Large intestine (tissue), 3 donors: Measurements from ENCODE around the gene STXBP4. TPM values are rescaled to one million over a fixed set of nuclear protein-coding genes. Genes with fewer than 3 reads are reported as not detected.

Experiments
- DNase-seq, 2 donors: peaks; one replicate each; pipeline versions ENCODE4 v3.0.0 to v3.0.0-alpha.2; 2013
- H3K27ac ChIP-seq: one replicate; pipeline ENCODE4 v1.5.1; 2013; ENCODE audit warnings: low read length
- H3K27me3 ChIP-seq: 2 replicates; pipeline ENCODE4 v1.6.1; 2013; ENCODE audit warnings: low read length; ENCODE audit not compliant: control insufficient read depth, insufficient read depth
- H3K36me3 ChIP-seq: 2 replicates; pipeline ENCODE4 v1.6.1; 2013; ENCODE audit warnings: low read length; ENCODE audit not compliant: control insufficient read depth, insufficient read depth
- H3K4me1 ChIP-seq: one replicate; pipeline ENCODE4 v1.6.1; 2013; ENCODE audit warnings: low read length; ENCODE audit not compliant: control insufficient read depth, insufficient read depth
- H3K4me3 ChIP-seq: one replicate; pipeline ENCODE4 v1.5.1; 2013; ENCODE audit warnings: low read length
- H3K9me3 ChIP-seq: one replicate; pipeline ENCODE4 v1.6.1; 2013; ENCODE audit warnings: mild to moderate bottlenecking, low read depth, low read length, moderate library complexity; ENCODE audit not compliant: control insufficient read depth
- WGBS: methylation state at CpG from one replicate; pipeline ENCODE4 v1.1.5; 2013; ENCODE audit warnings: low lambda C conversion rate; ENCODE audit not compliant: insufficient coverage; 5-methylcytosine and 5-hydroxymethylcytosine counted together
- polyA plus RNA-seq: library from polyadenylated mRNA; unstranded; fragments of 120-200 nt; gene quantifications from one replicate; pipeline ENCODE4 v1.2.1, GENCODE V29; 2013

The STXBP4 gene
- polyA plus RNA-seq, 1 donor: 8.2 TPM

- H3K36me3 ChIP-seq: no peaks in the 10 kb centered on the region
- no peaks in the 10 kb centered on the region for H3K4me1 ChIP-seq
- DNase-seq: no peak
- H3K27ac ChIP-seq: no peak overlapping the region
- H3K4me3 ChIP-seq: no peak overlapping the region
- H3K9me3 ChIP-seq: no peaks in the 10 kb centered on the region
- no CpG with 5 or more reads among the region's 4 CpGs for WGBS
- no peaks in the 10 kb centered on the region for H3K27me3 ChIP-seq
Measured at GRCh38 chr17:55152236-55152635, 183.7 kb downstream of the STXBP4 start.

GRCh38 chr17:55154101-55154500 lies 185.5 kb downstream of the STXBP4 start:
- DNase-seq: no peak
- no peaks in the 10 kb centered on the region for H3K4me1 ChIP-seq
- no peaks in the 10 kb centered on the region for H3K27me3 ChIP-seq
- H3K27ac ChIP-seq: no peak overlapping the region
- WGBS: no CpG with 5 or more reads among the region's 2 CpGs
- H3K4me3 ChIP-seq: no peak overlapping the region
- no peaks in the 10 kb centered on the region for H3K9me3 ChIP-seq
- no peaks in the 10 kb centered on the region for H3K36me3 ChIP-seq

DNA sequence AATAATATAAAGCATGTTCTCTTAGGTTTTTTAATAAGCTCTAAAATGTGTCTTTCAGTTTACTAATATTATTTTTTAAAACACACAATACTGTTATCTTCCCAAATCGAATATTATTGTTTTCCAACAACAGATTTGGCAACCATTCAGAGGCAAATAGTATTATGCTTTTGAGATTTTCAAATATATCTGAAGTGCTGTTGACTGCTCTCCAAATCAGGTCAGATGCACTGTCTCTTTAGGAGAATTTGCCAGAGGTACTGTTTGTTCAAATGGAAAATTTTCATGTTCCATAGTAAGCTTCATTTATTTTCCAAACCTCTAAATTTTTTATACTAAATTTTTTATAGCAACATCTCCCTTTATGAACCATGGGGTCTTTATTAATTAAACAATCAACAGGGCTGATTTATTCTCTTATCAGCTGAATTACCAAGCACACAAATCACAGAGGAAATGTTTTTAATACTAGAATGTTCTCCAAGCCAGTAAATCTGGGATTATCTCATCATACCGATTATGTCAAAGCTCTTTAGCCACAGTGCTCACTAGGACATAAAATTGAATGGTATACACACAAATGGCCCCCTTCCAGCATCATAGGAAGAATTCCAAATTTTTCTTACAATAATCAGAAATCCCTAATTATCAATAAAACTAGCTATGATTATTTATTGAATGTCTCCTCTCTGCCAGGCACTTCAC lies 187.4 kb downstream of the STXBP4 start:
- no peak overlapping the region for H3K4me3 ChIP-seq
- 100% methylated on average over 2 of the region's 2 CpGs for WGBS
- H3K27ac ChIP-seq: no peak overlapping the region

DNA sequence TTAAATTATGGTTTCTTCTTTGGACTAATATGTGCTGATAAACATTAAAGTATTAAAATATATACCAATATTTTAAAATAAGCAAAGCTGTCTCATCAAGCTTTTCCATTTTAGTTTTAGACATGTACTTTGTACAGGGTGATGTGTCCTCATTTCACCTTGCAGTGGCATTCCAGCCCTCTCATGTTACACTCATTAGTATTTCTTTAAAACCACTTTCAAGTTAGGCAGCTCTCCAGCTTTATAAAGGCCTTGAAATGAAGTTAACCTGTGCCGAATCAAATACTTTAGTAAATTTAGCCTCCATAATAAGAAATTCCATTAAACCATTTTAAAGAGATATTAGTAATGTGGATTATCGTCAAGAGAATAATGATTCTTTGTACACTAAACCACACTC lies 188.6 kb downstream of the STXBP4 start:
- H3K27ac ChIP-seq: no peak overlapping the region
- no peaks in the 10 kb centered on the region for H3K9me3 ChIP-seq
- H3K4me3 ChIP-seq: no peak overlapping the region
- peaks cover 6% of the 10 kb centered on the region for H3K36me3 ChIP-seq
- H3K27me3 ChIP-seq: no peaks in the 10 kb centered on the region
- 100% methylated on average over 2 of the region's 2 CpGs for WGBS
- H3K4me1 ChIP-seq: no peaks in the 10 kb centered on the region
- DNase-seq: no peak

More for the DNA sequence above, 187.4 kb downstream of the STXBP4 start:
- no peaks in the 10 kb centered on the region for H3K4me1 ChIP-seq
- no peaks in the 10 kb centered on the region for H3K9me3 ChIP-seq
- DNase-seq: no peak
- no peaks in the 10 kb centered on the region for H3K27me3 ChIP-seq
- H3K36me3 ChIP-seq: peaks cover 6% of the 10 kb centered on the region

GRCh38 chr17:55158439-55158838 lies 189.9 kb downstream of the STXBP4 start:
- Histone ChIP-seq H3K36me3 (peaks cover 6% of the 10 kb centered on the region), H3K4me3 (no peak overlapping the region), H3K9me3 (no peaks in the 10 kb centered on the region), H3K27me3 (no peaks in the 10 kb centered on the region), H3K4me1 (no peaks in the 10 kb centered on the region), H3K27ac (no peak overlapping the region)
- 100% methylated on average over 2 of the region's 2 CpGs for WGBS
- DNase-seq: no peak

DNA sequence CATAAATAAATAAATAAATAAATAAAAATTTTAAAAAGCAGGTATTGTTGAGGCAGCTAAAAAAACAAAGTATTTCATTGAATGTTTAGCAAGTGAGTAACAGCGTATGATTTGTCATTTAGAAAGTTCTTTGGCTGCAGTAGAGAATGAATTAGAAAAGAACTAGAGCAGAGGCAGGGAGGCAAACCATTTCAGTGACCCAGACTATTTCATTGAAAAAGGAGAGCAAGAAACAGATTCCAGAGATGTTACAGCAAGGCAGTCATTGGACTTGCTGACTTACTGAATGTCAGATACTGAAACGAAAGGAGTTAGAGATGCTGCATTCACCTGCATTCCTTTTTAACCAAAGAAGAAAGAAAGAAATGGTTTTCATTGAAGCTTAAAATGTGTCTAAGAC lies 190.7 kb downstream of the STXBP4 start:
- Histone ChIP-seq H3K36me3 (peaks cover 6% of the 10 kb centered on the region), H3K4me3 (no peak overlapping the region), H3K27ac (no peak overlapping the region), H3K27me3 (no peaks in the 10 kb centered on the region), H3K9me3 (no peaks in the 10 kb centered on the region), H3K4me1 (no peaks in the 10 kb centered on the region)
- no peak for DNase-seq
- WGBS: 100% methylated on average over 1 of the region's 2 CpGs

DNA sequence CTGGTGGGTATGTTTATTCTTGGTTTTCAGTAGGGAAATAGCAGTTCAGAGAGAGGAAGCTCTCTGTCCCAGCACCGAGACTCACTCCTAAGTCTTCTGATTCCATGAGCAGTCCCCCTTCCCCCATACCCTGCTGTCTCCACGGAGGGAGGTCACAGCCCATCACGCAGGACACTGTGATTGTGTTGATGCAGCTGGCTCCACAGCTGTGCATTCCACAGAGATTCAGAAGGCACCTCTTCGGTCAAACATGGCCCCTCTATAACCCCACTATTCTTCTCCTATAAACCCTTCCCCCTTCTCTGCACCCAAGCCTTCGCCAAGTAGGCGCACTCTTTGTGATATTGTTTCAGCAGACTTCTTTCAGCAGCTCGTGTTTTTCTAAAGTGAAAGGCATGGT lies 191.9 kb downstream of the STXBP4 start:
- no peaks in the 10 kb centered on the region for H3K9me3 ChIP-seq
- no peak overlapping the region for H3K27ac ChIP-seq
- H3K36me3 ChIP-seq: peaks cover 6% of the 10 kb centered on the region
- no CpG with 5 or more reads among the region's 7 CpGs for WGBS
- H3K4me3 ChIP-seq: no peak overlapping the region
- no peaks in the 10 kb centered on the region for H3K27me3 ChIP-seq
- H3K4me1 ChIP-seq: no peaks in the 10 kb centered on the region
- DNase-seq: no peak

- H3K4me3 ChIP-seq: no peak overlapping the region
- WGBS: no CpG with 5 or more reads among the region's 7 CpGs
- no peaks in the 10 kb centered on the region for H3K4me1 ChIP-seq
- no peak for DNase-seq
- no peaks in the 10 kb centered on the region for H3K27me3 ChIP-seq
- no peaks in the 10 kb centered on the region for H3K9me3 ChIP-seq
- peaks cover 6% of the 10 kb centered on the region for H3K36me3 ChIP-seq
- H3K27ac ChIP-seq: no peak overlapping the region
Measured at GRCh38 chr17:55161935-55162555, 193.5 kb downstream of the STXBP4 start.

GRCh38 chr17:55162556-55162946 lies 194.0 kb downstream of the STXBP4 start:
- no peak overlapping the region for H3K4me3 ChIP-seq
- no peaks in the 10 kb centered on the region for H3K9me3 ChIP-seq
- no peaks in the 10 kb centered on the region for H3K27me3 ChIP-seq
- no peaks in the 10 kb centered on the region for H3K4me1 ChIP-seq
- no peak for DNase-seq
- H3K36me3 ChIP-seq: peaks cover 6% of the 10 kb centered on the region
- no peak overlapping the region for H3K27ac ChIP-seq

DNA sequence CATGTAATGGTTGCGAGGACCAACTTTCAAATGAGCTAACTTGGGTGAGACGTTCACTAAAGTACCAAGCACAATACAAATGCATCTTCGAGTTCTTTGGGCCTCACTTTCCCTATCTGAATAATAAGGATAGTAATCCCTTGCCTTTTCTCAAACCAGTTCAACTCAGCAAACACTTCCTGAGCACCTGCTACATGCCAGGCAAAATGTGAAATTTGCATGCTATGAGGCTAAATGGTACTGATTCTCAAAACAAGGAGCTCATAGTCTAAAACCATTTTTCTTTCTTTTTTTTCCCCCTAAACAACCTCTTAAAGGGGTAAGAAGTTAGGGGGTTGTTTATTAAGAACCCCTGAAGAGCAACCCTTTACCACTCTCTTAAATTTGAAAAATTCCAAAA lies 194.8 kb downstream of the STXBP4 start:
- H3K27me3 ChIP-seq: no peaks in the 10 kb centered on the region
- no peak for DNase-seq
- H3K36me3 ChIP-seq: peaks cover 6% of the 10 kb centered on the region
- H3K4me3 ChIP-seq: no peak overlapping the region
- no peak overlapping the region for H3K27ac ChIP-seq
- no peaks in the 10 kb centered on the region for H3K4me1 ChIP-seq
- WGBS: no CpG with 5 or more reads among the region's 3 CpGs
- H3K9me3 ChIP-seq: no peaks in the 10 kb centered on the region

- H3K9me3 ChIP-seq: no peaks in the 10 kb centered on the region
- no peak for DNase-seq
- no peaks in the 10 kb centered on the region for H3K4me1 ChIP-seq
- no peak overlapping the region for H3K27ac ChIP-seq
- H3K27me3 ChIP-seq: no peaks in the 10 kb centered on the region
- WGBS: no CpG with 5 or more reads among the region's 2 CpGs
- no peaks in the 10 kb centered on the region for H3K36me3 ChIP-seq
- no peak overlapping the region for H3K4me3 ChIP-seq
Measured at GRCh38 chr17:55166506-55166905, 197.9 kb downstream of the STXBP4 start.
